GM18505 (cell line): ENCODE measurements around the gene ENPP7.
"Not testable (repeated sequence)": the region's sequence is repeated elsewhere in the genome, so short reads cannot be mapped to it uniquely, and the experiment has no call there.

Experiments used
- ATAC-seq: cut with Tn5 transposase; IDR thresholded peaks from one replicate; pipeline ENCODE4 v1.9.1; 2021; ENCODE audit not compliant: unreplicated experiment
- POLR2A ChIP-seq: IDR thresholded peaks from 4 replicates; pipeline ENCODE4 v1.6.1; 2011; ENCODE audit warnings: borderline replicate concordance; ENCODE audit not compliant: insufficient read depth, insufficient read length; ENCODE audit errors: extremely low read depth

ENPP7 gene

GRCh38 chr17:79742589-79742918, 11.8 kb downstream of the ENPP7 start:
- no peak for ATAC-seq
- TF ChIP-seq POLR2A: no peak

- no peak for ATAC-seq
- no peak for TF ChIP-seq POLR2A
These were observed 12.3 kb downstream of the ENPP7 start for GRCh38 chr17:79742951-79743476.

- ATAC-seq: no peak
- TF ChIP-seq POLR2A: no peak
These were observed 12.9 kb downstream of the ENPP7 start for GRCh38 chr17:79743614-79744013.

- TF ChIP-seq POLR2A: no peak
- no peak for ATAC-seq
These were observed 14.9 kb downstream of the ENPP7 start for GRCh38 chr17:79745641-79746105.

GRCh38 chr17:79746889-79747507, 16.3 kb downstream of the ENPP7 start:
- ATAC-seq: no peak
- TF ChIP-seq POLR2A: no peak

- no peak for ATAC-seq
- no peak for TF ChIP-seq POLR2A
These were observed 17.0 kb downstream of the ENPP7 start for GRCh38 chr17:79747508-79748294.

GRCh38 chr17:79748295-79749099, 17.8 kb downstream of the ENPP7 start:
- TF ChIP-seq POLR2A: no peak
- no peak for ATAC-seq

- ATAC-seq: no peak
- no peak for TF ChIP-seq POLR2A
These were observed 18.5 kb downstream of the ENPP7 start for GRCh38 chr17:79749156-79749815.

- no peak for ATAC-seq
- TF ChIP-seq POLR2A: no peak
These were observed 19.2 kb downstream of the ENPP7 start for GRCh38 chr17:79749958-79750357.

- TF ChIP-seq POLR2A: no peak
- no peak for ATAC-seq
These were observed 20.2 kb downstream of the ENPP7 start for GRCh38 chr17:79750650-79751545.

- no peak for ATAC-seq
- no peak for TF ChIP-seq POLR2A
These were observed 21.4 kb downstream of the ENPP7 start for GRCh38 chr17:79752175-79752574.

GRCh38 chr17:79754370-79754769, 23.6 kb downstream of the ENPP7 start:
- no peak for ATAC-seq
- TF ChIP-seq POLR2A: no peak

GRCh38 chr17:79754903-79755302, 24.2 kb downstream of the ENPP7 start:
- ATAC-seq: not testable (repeated sequence)
